PC-3 (cell line): ENCODE measurements around the gene RASL12. TPM values are rescaled to one million over a fixed set of nuclear protein-coding genes. Genes with fewer than 3 reads are reported as not detected.

Experiments used
- ATAC-seq: fragments of 200-7000 bp; cut with Tn5 transposase; 2 replicates; pipeline ENCODE4 v1.9.1; 2020; ENCODE audit warnings: mild to moderate bottlenecking, moderate library complexity
- BruUV-seq: library from RNA; stranded (reverse); fragments of 400-500 nt; replicated peaks from 2 replicates; lab custom pipeline; 2021; lab: Mats Ljungman, UMichigan
- CTCF ChIA-PET: fragments of 300-600 bp; sonication (Branson Sonifier 250); formaldehyde crosslinking; loops from one replicate; lab custom pipeline; 2022; ENCODE audit warnings: antibody characterized with exemption; lab: Charles Lee
- POLR2A ChIA-PET: fragments of 300-600 bp; sonication (Branson Sonifier 250); formaldehyde crosslinking; loops from one replicate; lab custom pipeline; 2022; ENCODE audit warnings: antibody characterized with exemption; ENCODE audit not compliant: unreplicated experiment; lab: Charles Lee
- DNase-seq: peaks from one replicate; pipeline ENCODE4 v3.0.0-alpha.2; 2015
- H2AFZ ChIP-seq: fragments of 300-600 bp; sonication (generic); 2 replicates; pipeline ENCODE4 v1.6.0; 2016; ENCODE audit warnings: antibody characterized with exemption, low read length
- H3F3A ChIP-seq: fragments of 300-600 bp; sonication (generic); one replicate; pipeline ENCODE4 v1.6.0; 2017; ENCODE audit warnings: antibody characterized with exemption, low read length, control low read depth, mild to moderate bottlenecking; ENCODE audit not compliant: unreplicated experiment
- H3K27ac ChIP-seq: fragments of 300-600 bp; sonication (generic); 2 replicates; pipeline ENCODE4 v1.5.1; 2016; ENCODE audit warnings: mild to moderate bottlenecking, low read length
- H3K27me3 ChIP-seq: fragments of 300-600 bp; sonication (generic); 2 replicates; pipeline ENCODE4 v1.6.1; 2016; ENCODE audit warnings: low read length, mixed read lengths
- H3K36me3 ChIP-seq: fragments of 300-600 bp; sonication (generic); 2 replicates; pipeline ENCODE4 v1.6.1; 2016; ENCODE audit warnings: low read depth, mixed run types, low read length, mixed read lengths
- H3K4me1 ChIP-seq: fragments of 300-600 bp; sonication (generic); 2 replicates; pipeline ENCODE4 v1.5.1; 2016; ENCODE audit warnings: low read length; ENCODE audit not compliant: insufficient read depth
- H3K4me2 ChIP-seq: fragments of 300-600 bp; sonication (generic); 2 replicates; pipeline ENCODE4 v1.6.0; 2016; ENCODE audit warnings: low read length
- H3K4me3 ChIP-seq: fragments of 300-600 bp; sonication (generic); 2 replicates; pipeline ENCODE4 v1.5.1; 2016; ENCODE audit warnings: mild to moderate bottlenecking, low read length, mixed read lengths
- H3K79me2 ChIP-seq: fragments of 300-600 bp; sonication (generic); 2 replicates; pipeline ENCODE4 v1.6.1; 2017; ENCODE audit warnings: low read length, mixed read lengths
- H3K9ac ChIP-seq: fragments of 300-600 bp; sonication (generic); 2 replicates; pipeline ENCODE4 v1.6.0; 2016; ENCODE audit warnings: mild to moderate bottlenecking, low read length
- H3K9me2 ChIP-seq: fragments of 300-600 bp; sonication (generic); replicated peaks from 2 replicates; pipeline ENCODE4 v1.6.1; 2016; ENCODE audit warnings: mixed run types, low read length, mixed read lengths
- H3K9me3 ChIP-seq: fragments of 300-600 bp; sonication (generic); 2 replicates; pipeline ENCODE4 v1.6.1; 2016; ENCODE audit warnings: low read length, mixed read lengths
- H4K20me1 ChIP-seq: fragments of 300-600 bp; sonication (generic); 2 replicates; pipeline ENCODE4 v1.6.1; 2016; ENCODE audit warnings: low read length, mixed read lengths
- CTCF ChIP-seq: fragments of 300-600 bp; sonication (generic); conservative IDR thresholded peaks from 2 replicates; pipeline ENCODE4 v1.5.1; 2017; ENCODE audit warnings: antibody characterized with exemption, low read depth, mild to moderate bottlenecking, low read length
- EZH2 ChIP-seq: fragments of 300-600 bp; sonication (generic); IDR thresholded peaks from one replicate; pipeline ENCODE4 v1.6.1; 2017; ENCODE audit warnings: antibody characterized with exemption, mild to moderate bottlenecking, low read length; ENCODE audit not compliant: unreplicated experiment
- EZH2phosphoT487 ChIP-seq: fragments of 300-600 bp; sonication (generic); IDR thresholded peaks from 2 replicates; pipeline ENCODE4 v1.6.1; 2018; ENCODE audit warnings: mild to moderate bottlenecking, antibody characterized with exemption, low read length, borderline replicate concordance
- intact Hi-C: fragments of 100-400 bp; cut with micrococcal nuclease; formaldehyde crosslinking; loops from 2 replicates; pipeline ENCODE4 v1.9.0; 2023
- total RNA-seq: library from RNA; depleted of rRNA; stranded (reverse); fragments of >200 nt; gene quantifications from 2 replicates; pipeline ENCODE4 v1.2.3, GENCODE V29; 2014

Gene RASL12
- total RNA-seq, 1 experiment from 2014 or later, result not detected

- Histone ChIP-seq H3K4me2 (no peak overlapping the region), H3K36me3 (no peaks in the 10 kb centered on the region), H3K27me3 (no peaks in the 10 kb centered on the region), H4K20me1 (no peaks in the 10 kb centered on the region), H3K79me2 (no peaks in the 10 kb centered on the region), H3F3A (no peaks in the 10 kb centered on the region), H3K9ac (no peak overlapping the region), H2AFZ (no peak overlapping the region), H3K9me2 (no peaks in the 10 kb centered on the region), H3K27ac (no peak overlapping the region), H3K4me1 (no peaks in the 10 kb centered on the region), H3K9me3 (no peaks in the 10 kb centered on the region), H3K4me3 (no peak overlapping the region)
- no TSS peak for BruUV-seq
- ChIA-PET CTCF (no interaction called here), POLR2A (no interaction called here)
- no peak for ATAC-seq
- TF ChIP-seq EZH2 (no peak), CTCF (no peak), EZH2phosphoT487 (no peak)
- intact Hi-C loops, result no loop called here
- DNase-seq, result no peak
Observed at GRCh38 chr15:65089206-65089824, 21.5 kb upstream of the RASL12 start.

- H4K20me1 ChIP-seq, result no peaks in the 10 kb centered on the region
- H3F3A ChIP-seq, result no peaks in the 10 kb centered on the region
- no peak for DNase-seq
- CTCF ChIA-PET, result no interaction called here
- H3K9ac ChIP-seq, result no peak overlapping the region
- POLR2A ChIA-PET, result no interaction called here
- no peaks in the 10 kb centered on the region for H3K79me2 ChIP-seq
- no peaks in the 10 kb centered on the region for H3K9me2 ChIP-seq
- H3K4me3 ChIP-seq, result no peak overlapping the region
- no peak overlapping the region for H3K4me2 ChIP-seq
- no peak overlapping the region for H2AFZ ChIP-seq
- no TSS peak for BruUV-seq
- H3K27me3 ChIP-seq, result no peaks in the 10 kb centered on the region
- H3K27ac ChIP-seq, result no peak overlapping the region
- H3K4me1 ChIP-seq, result no peaks in the 10 kb centered on the region
- intact Hi-C loops, result no loop called here
- no peak for TF ChIP-seq EZH2phosphoT487
- ATAC-seq, result no peak
- no peaks in the 10 kb centered on the region for H3K36me3 ChIP-seq
- no peaks in the 10 kb centered on the region for H3K9me3 ChIP-seq
Observed at GRCh38 chr15:65088643-65089021, 20.8 kb upstream of the RASL12 start.

GRCh38 chr15:65087873-65088642 is 20.3 kb upstream of the RASL12 start:
- POLR2A ChIA-PET, result no interaction called here
- TF ChIP-seq EZH2phosphoT487 (no peak), EZH2 (no peak), CTCF (no peak)
- Histone ChIP-seq H3K4me2 (no peak overlapping the region), H3K27ac (no peak overlapping the region), H2AFZ (no peak overlapping the region), H3K27me3 (no peaks in the 10 kb centered on the region), H3K4me1 (no peaks in the 10 kb centered on the region), H3K36me3 (no peaks in the 10 kb centered on the region), H3K79me2 (no peaks in the 10 kb centered on the region), H3K9ac (no peak overlapping the region), H4K20me1 (no peaks in the 10 kb centered on the region), H3K9me3 (no peaks in the 10 kb centered on the region), H3K4me3 (no peak overlapping the region), H3F3A (no peaks in the 10 kb centered on the region), H3K9me2 (no peaks in the 10 kb centered on the region)
- CTCF ChIA-PET, result no interaction called here
- BruUV-seq, result no TSS peak
- intact Hi-C loops, result loop anchor here (2.0 kb wide), 1 partner anchor 33 kb away; no protein-coding TSS in a partner anchor
- no peak for ATAC-seq
- DNase-seq, result no peak
